Liver (tissue), 9 donors: ENCODE results near the gene DIP2B. TPM values are rescaled to one million over a fixed set of nuclear protein-coding genes. Genes with fewer than 3 reads are reported as not detected.

ENCODE experiments used
- DNase-seq: peaks from one replicate; pipeline ENCODE4 v3.0.0-alpha.2; 2017; ENCODE audit warnings: low spot score
- H3K27ac ChIP-seq, 2 donors: one replicate each; pipeline ENCODE4 v1.7.0; 2013; ENCODE audit warnings: inconsistent platforms in 2 of 2, low read length in 2 of 2, control low read depth in 1 of 2, low read depth in 1 of 2, mild to moderate bottlenecking in 1 of 2
- H3K27me3 ChIP-seq, 4 donors: one replicate each; pipeline versions ENCODE4 v1.6.1 to v1.7.0; 2013; ENCODE audit warnings: low read length in 3 of 4, inconsistent platforms in 1 of 4, mild to moderate bottlenecking in 1 of 4, moderate library complexity in 1 of 4; ENCODE audit not compliant: control insufficient read depth in 4 of 4, insufficient read depth in 4 of 4
- H3K36me3 ChIP-seq, 4 donors: one replicate each; pipeline versions ENCODE4 v1.6.1 to v1.7.0; 2013; ENCODE audit warnings: low read length in 3 of 4, mild to moderate bottlenecking in 3 of 4, low read depth in 1 of 4, moderate library complexity in 1 of 4; ENCODE audit not compliant: control insufficient read depth in 4 of 4, insufficient read depth in 3 of 4
- H3K4me1 ChIP-seq, 4 donors: one replicate each; pipeline versions ENCODE4 v1.6.1 to v1.7.0; 2013; ENCODE audit warnings: low read length in 3 of 4, mild to moderate bottlenecking in 3 of 4, moderate library complexity in 1 of 4; ENCODE audit not compliant: control insufficient read depth in 4 of 4, insufficient read depth in 4 of 4
- H3K4me3 ChIP-seq, 3 donors: one replicate each; pipeline versions ENCODE4 v1.6.1 to v1.7.0; 2013; ENCODE audit warnings: low read length in 3 of 3, control low read depth in 1 of 3, low read depth in 1 of 3, mild to moderate bottlenecking in 1 of 3
- H3K9ac ChIP-seq, 2 donors: one replicate each; pipeline ENCODE4 v1.7.0; 2013; ENCODE audit warnings: low read length in 2 of 2, mild to moderate bottlenecking in 2 of 2, moderate library complexity in 2 of 2, control low read depth in 1 of 2, low read depth in 1 of 2
- H3K9me3 ChIP-seq, 4 donors: one replicate each; pipeline versions ENCODE4 v1.6.1 to v1.7.0; 2013; ENCODE audit warnings: low read length in 3 of 4; ENCODE audit not compliant: control insufficient read depth in 4 of 4
- EGR1 ChIP-seq, 2 donors: IDR thresholded peaks; 2 replicates each; pipeline ENCODE4 v1.6.1; 2016 to 2018; ENCODE audit warnings: antibody characterized with exemption in 2 of 2, low read depth in 2 of 2
- FOXA1 ChIP-seq: IDR thresholded peaks from 2 replicates; pipeline ENCODE4 v1.6.1; 2016; ENCODE audit warnings: antibody characterized with exemption
- GABPA ChIP-seq, 2 donors: IDR thresholded peaks in 1 of 2; conservative IDR thresholded peaks in 1 of 2; 2 replicates each; pipeline ENCODE4 v1.6.1; 2016; ENCODE audit warnings: antibody characterized with exemption in 2 of 2, mild to moderate bottlenecking in 1 of 2, moderate library complexity in 1 of 2
- HNF4A ChIP-seq, 2 donors: conservative IDR thresholded peaks; 2 replicates each; pipeline ENCODE4 v1.6.1; 2016; ENCODE audit warnings: antibody characterized with exemption in 2 of 2, mild to moderate bottlenecking in 2 of 2
- HNF4G ChIP-seq: IDR thresholded peaks from 2 replicates; pipeline ENCODE4 v1.6.1; 2016; ENCODE audit warnings: antibody characterized with exemption
- JUND ChIP-seq, 2 donors: IDR thresholded peaks; 2 replicates each; pipeline ENCODE4 v1.6.1; 2016; ENCODE audit warnings: antibody characterized with exemption in 2 of 2
- NR2F2 ChIP-seq: IDR thresholded peaks from 2 replicates; pipeline ENCODE4 v1.6.1; 2016; ENCODE audit warnings: antibody characterized with exemption
- RAD21 ChIP-seq, 2 donors: IDR thresholded peaks; 2 replicates each; pipeline ENCODE4 v1.6.1; 2016; ENCODE audit warnings: antibody characterized with exemption in 2 of 2, mild to moderate bottlenecking in 2 of 2
- RXRA ChIP-seq, 2 donors: IDR thresholded peaks; 2 replicates each; pipeline ENCODE4 v1.6.1; 2017 to 2018; ENCODE audit warnings: antibody characterized with exemption in 2 of 2, mild to moderate bottlenecking in 1 of 2
- SP1 ChIP-seq: IDR thresholded peaks from 2 replicates; pipeline ENCODE4 v1.6.1; 2018; ENCODE audit warnings: antibody characterized with exemption, mild to moderate bottlenecking
- YY1 ChIP-seq: IDR thresholded peaks from 2 replicates; pipeline ENCODE4 v1.6.1; 2016; ENCODE audit warnings: antibody characterized with exemption, mild to moderate bottlenecking
- WGBS: extraction: QIAGEN DNeasy Blood & Tissue Kit; methylation state at CpG from one replicate; pipeline ENCODE4 v1.1.7; 2013; 5-methylcytosine and 5-hydroxymethylcytosine counted together
- polyA plus RNA-seq, 2 donors: library from polyadenylated mRNA; stranded (reverse) in 1 of 2; unstranded in 1 of 2; fragments of 200-250 nt in 1 of 2; fragments of >200 nt in 1 of 2; fragmentation: Nextera tagmentation in 1 of 2; extraction: Ambion mirVana in 1 of 2; gene quantifications; one replicate each; pipeline versions ENCODE4 v1.2.1 to v1.2.3, GENCODE V29; 2013 to 2015
- total RNA-seq, 2 donors: library from RNA; depleted of rRNA; stranded (reverse); fragments of >200 nt; gene quantifications; one replicate each; pipeline ENCODE4 v1.2.3, GENCODE V29; 2014
- TF ChIP-seq, protein P1 (sequence below): IDR thresholded peaks from 2 replicates; pipeline ENCODE4 v1.6.1; 2016; ENCODE audit warnings: antibody characterized with exemption
- TF ChIP-seq, protein P2 (sequence below): IDR thresholded peaks from 2 replicates; pipeline ENCODE4 v1.6.1; 2016; ENCODE audit warnings: antibody characterized with exemption, mild to moderate bottlenecking
- TF ChIP-seq, protein P3 (sequence below): fragments of 150-350 bp; IDR thresholded peaks from 2 replicates; pipeline ENCODE4 v1.5.1; 2017; ENCODE audit warnings: improper control_type of control experiment, low read depth, low read length; ENCODE audit not compliant: missing input control
- TF ChIP-seq, protein P4 (sequence below): IDR thresholded peaks from 2 replicates; pipeline ENCODE4 v1.6.1; 2016; ENCODE audit warnings: antibody characterized with exemption
- donor health status: healthy.
- donor health status: healthy.
- donor health status: healthy.
- donor health status: healthy.
- donor health status: healthy.

DIP2B gene
- total and polyA plus RNA-seq, 4 donors: 4.8 to 30.7 (median 13.8) TPM

DNA sequence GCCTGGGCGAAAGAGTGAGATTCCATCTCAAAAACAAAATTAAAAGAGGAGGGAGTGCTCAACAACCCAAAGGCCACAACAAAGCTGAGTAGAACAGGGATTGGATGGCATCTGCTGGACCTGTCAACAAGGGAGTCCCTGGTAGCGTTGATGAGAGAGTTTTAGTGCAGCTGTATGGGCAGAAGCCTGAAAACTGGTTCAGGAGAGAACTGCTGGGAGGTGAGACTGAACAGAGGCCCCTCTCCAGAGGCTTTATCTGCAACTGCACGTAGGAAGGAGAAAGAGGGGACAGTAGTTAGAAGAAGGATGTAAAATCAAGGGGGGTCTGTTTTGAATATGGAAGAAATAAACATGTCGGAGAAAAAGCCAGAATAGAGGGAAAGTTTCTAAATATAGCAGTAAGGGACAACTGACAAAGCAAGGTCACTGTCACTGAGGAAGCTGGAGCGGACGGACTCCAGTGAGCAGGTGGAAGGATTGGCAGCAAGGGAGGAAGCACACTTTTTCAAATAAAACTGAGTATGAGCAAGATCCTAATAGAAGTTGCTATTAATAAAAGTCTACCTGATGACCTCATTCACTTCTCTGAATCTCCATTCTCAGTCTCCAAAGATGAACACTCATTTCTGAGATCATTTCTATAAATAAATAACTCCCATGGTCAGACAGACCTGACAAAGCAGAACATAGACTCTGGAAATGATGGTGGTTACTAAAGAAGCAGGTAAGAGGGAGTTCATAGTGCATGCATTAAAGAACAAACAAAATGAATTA is 247.3 kb downstream of the DIP2B start:
- no peaks in the 10 kb centered on the region for H3K9me3 ChIP-seq
- WGBS: 86% methylated on average over 6 of the region's 6 CpGs
- H3K9ac ChIP-seq: no peak overlapping the region
- H3K4me3 ChIP-seq: no peak overlapping the region
- H3K27ac ChIP-seq: no peak overlapping the region
- H3K4me1 ChIP-seq: no peaks in the 10 kb centered on the region
- no peak for DNase-seq
- TF ChIP-seq HNF4G (no peak), EGR1 (IDR thresholded peaks at IDR 0.05; ENCODE audit: low read depth in 2 of 2) (no peak), YY1 (no peak), HNF4A (conservative IDR thresholded peaks at IDR 0.05) (no peak), SP1 (no peak), GABPA (IDR thresholded peaks at IDR 0.05 in 1 of 2, conservative IDR thresholded peaks at IDR 0.05 in 1 of 2) (no peak), JUND (IDR thresholded peaks at IDR 0.05) (no peak), NR2F2 (no peak), FOXA1 (no peak)
- TF ChIP-seq, protein P1, sequence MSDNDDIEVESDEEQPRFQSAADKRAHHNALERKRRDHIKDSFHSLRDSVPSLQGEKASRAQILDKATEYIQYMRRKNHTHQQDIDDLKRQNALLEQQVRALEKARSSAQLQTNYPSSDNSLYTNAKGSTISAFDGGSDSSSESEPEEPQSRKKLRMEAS: no peak
- TF ChIP-seq, protein P2, sequence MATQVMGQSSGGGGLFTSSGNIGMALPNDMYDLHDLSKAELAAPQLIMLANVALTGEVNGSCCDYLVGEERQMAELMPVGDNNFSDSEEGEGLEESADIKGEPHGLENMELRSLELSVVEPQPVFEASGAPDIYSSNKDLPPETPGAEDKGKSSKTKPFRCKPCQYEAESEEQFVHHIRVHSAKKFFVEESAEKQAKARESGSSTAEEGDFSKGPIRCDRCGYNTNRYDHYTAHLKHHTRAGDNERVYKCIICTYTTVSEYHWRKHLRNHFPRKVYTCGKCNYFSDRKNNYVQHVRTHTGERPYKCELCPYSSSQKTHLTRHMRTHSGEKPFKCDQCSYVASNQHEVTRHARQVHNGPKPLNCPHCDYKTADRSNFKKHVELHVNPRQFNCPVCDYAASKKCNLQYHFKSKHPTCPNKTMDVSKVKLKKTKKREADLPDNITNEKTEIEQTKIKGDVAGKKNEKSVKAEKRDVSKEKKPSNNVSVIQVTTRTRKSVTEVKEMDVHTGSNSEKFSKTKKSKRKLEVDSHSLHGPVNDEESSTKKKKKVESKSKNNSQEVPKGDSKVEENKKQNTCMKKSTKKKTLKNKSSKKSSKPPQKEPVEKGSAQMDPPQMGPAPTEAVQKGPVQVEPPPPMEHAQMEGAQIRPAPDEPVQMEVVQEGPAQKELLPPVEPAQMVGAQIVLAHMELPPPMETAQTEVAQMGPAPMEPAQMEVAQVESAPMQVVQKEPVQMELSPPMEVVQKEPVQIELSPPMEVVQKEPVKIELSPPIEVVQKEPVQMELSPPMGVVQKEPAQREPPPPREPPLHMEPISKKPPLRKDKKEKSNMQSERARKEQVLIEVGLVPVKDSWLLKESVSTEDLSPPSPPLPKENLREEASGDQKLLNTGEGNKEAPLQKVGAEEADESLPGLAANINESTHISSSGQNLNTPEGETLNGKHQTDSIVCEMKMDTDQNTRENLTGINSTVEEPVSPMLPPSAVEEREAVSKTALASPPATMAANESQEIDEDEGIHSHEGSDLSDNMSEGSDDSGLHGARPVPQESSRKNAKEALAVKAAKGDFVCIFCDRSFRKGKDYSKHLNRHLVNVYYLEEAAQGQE: no peak
- TF ChIP-seq, protein P3, sequence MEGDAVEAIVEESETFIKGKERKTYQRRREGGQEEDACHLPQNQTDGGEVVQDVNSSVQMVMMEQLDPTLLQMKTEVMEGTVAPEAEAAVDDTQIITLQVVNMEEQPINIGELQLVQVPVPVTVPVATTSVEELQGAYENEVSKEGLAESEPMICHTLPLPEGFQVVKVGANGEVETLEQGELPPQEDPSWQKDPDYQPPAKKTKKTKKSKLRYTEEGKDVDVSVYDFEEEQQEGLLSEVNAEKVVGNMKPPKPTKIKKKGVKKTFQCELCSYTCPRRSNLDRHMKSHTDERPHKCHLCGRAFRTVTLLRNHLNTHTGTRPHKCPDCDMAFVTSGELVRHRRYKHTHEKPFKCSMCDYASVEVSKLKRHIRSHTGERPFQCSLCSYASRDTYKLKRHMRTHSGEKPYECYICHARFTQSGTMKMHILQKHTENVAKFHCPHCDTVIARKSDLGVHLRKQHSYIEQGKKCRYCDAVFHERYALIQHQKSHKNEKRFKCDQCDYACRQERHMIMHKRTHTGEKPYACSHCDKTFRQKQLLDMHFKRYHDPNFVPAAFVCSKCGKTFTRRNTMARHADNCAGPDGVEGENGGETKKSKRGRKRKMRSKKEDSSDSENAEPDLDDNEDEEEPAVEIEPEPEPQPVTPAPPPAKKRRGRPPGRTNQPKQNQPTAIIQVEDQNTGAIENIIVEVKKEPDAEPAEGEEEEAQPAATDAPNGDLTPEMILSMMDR: no peak
- TF ChIP-seq, protein P4, sequence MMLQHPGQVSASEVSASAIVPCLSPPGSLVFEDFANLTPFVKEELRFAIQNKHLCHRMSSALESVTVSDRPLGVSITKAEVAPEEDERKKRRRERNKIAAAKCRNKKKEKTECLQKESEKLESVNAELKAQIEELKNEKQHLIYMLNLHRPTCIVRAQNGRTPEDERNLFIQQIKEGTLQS: no peak
- H3K36me3 ChIP-seq: peaks cover 5 to 22% (median 15%) of the 10 kb centered on the region in 4 donors
- no peaks in the 10 kb centered on the region for H3K27me3 ChIP-seq

DNA sequence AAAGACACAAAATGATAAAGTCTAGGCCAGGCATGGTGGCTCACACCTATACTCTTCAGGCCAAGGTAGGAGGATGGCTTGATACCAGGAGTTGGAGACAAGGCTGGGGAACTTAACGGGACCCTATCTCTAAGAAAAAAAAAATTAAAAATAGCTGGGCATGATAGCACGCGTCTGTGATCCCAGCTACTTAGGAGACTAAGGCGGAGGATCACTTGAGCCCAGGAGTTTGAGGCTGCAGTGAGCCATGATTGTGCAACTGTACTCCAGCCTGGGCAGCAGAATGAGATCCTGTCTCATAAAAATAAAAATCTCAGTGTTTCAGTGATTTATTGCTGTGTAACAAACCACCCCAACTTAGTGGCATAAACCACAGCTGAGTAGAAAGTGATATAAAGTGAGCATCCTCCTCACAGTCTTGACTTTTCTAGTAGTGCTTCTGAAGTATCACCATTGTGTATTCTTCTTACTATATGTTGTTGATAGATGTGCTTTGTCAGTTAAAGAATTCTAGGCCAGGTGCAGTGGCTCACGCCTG is 248.5 kb downstream of the DIP2B start:
- H3K9me3 ChIP-seq: no peaks in the 10 kb centered on the region
- WGBS: 96% methylated on average over 5 of the region's 5 CpGs
- no peaks in the 10 kb centered on the region for H3K4me1 ChIP-seq
- no peak overlapping the region for H3K27ac ChIP-seq
- no peak for DNase-seq
- no peak overlapping the region for H3K4me3 ChIP-seq
- no peak overlapping the region for H3K9ac ChIP-seq
- peaks cover 2 to 15% (median 9%) of the 10 kb centered on the region in 4 donors for H3K36me3 ChIP-seq
- H3K27me3 ChIP-seq: no peaks in the 10 kb centered on the region
- TF ChIP-seq RXRA (IDR thresholded peaks at IDR 0.05) (no peak), GABPA (IDR thresholded peaks at IDR 0.05 in 1 of 2, conservative IDR thresholded peaks at IDR 0.05 in 1 of 2) (no peak), YY1 (no peak), HNF4G (no peak), SP1 (no peak), RAD21 (IDR thresholded peaks at IDR 0.05) (no peak)
- TF ChIP-seq, protein P4: no peak
- TF ChIP-seq, protein P2: no peak
- TF ChIP-seq, protein P3: no peak
